NCI-H524 (cell line): ENCODE results near the gene TADA2A.

ENCODE experiments used
- DNase-seq, 2 experiments: peaks; one replicate each; lab custom pipeline; 2025; lab: John Stamatoyannopoulos, UW

The TADA2A gene

DNA sequence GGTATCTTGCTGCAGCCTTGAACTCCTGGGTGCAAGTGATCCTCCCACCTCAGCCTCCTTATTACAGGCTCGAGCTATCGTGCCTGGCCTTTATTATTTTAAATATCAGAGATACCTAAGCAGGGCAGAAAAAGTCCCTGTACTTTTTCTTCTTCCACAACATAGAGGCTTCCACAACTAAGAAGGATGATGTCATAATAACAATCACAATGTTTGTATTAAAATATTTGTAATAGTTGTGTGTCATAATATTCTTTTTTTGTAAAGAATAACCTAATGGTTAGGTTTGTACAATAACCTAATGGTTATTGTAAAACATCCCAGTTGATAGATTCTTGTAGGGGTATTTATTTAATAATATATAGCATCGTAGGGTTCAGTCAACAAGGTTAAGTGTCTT, 56.4 kb downstream of the TADA2A start:
- DNase-seq: no peak

GRCh38 chr17:37465069-37465616, 58.5 kb downstream of the TADA2A start:
- DNase-seq: no peak

GRCh38 chr17:37466471-37466870, 59.8 kb downstream of the TADA2A start:
- DNase-seq: no peak

- no peak for DNase-seq
These were observed 63.5 kb downstream of the TADA2A start for GRCh38 chr17:37470181-37470580.

- no peak for DNase-seq
These were observed 69.2 kb downstream of the TADA2A start for GRCh38 chr17:37475731-37476420.

GRCh38 chr17:37476431-37477120, 69.9 kb downstream of the TADA2A start:
- peak; percentile 98 for DNase-seq

- DNase-seq: peak in 1 of 2 experiments; percentile 38
These were observed 71.5 kb downstream of the TADA2A start for GRCh38 chr17:37478187-37478586.

- peak in 1 of 2 experiments; percentile 23 for DNase-seq
These were observed 72.3 kb downstream of the TADA2A start for GRCh38 chr17:37479025-37479424.

DNA sequence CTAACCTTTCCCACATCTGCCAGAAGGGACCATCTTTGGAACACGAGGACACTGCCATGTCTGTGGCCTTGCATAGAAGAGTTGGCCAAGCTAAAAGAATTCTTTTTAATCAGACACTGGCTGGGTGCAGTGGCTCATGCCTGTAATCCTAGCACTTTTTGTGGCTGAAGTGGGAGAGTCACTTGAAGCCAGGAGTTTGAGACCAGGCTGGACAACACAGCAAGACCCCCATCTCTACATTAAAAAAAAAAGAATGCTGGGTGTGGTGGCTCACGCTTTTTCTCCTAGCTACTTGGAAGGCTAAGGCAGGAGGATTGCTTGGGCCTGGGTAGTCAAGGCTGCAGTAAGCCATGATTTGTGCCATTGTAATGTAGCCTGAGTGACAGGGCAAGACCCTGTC, 73.7 kb downstream of the TADA2A start:
- no peak for DNase-seq

DNA sequence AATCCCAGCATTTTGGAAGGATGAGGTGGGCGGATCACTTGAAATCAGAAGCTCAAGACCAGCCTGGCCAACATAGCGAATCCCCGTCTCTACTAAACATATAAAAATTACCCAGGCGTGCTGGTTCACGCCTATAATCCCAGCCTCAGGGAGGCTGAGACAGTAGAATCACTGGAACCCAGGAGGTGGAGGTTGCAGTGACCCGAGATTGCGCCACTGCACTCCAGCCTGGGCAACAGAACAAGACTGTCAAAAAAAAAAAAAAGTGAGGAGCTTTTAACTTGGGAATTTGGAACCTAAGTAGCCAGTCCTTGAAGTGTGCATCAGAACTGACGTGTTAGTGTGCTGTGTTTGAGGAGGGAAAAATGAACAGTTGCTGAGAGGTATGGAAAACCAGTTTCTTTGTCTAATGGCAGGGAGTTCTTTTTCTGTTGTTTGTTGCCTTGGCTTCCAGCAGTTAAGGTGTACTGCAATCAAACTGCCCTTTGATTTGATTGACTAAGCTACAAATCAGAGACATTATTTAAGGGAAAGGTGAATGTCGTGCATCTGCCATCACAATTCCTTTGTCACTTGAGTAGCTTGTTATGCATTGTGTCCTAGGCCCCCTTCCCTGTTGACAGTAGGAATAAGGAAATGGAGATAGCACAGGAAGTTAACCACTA, 74.4 kb downstream of the TADA2A start:
- no peak for DNase-seq

DNA sequence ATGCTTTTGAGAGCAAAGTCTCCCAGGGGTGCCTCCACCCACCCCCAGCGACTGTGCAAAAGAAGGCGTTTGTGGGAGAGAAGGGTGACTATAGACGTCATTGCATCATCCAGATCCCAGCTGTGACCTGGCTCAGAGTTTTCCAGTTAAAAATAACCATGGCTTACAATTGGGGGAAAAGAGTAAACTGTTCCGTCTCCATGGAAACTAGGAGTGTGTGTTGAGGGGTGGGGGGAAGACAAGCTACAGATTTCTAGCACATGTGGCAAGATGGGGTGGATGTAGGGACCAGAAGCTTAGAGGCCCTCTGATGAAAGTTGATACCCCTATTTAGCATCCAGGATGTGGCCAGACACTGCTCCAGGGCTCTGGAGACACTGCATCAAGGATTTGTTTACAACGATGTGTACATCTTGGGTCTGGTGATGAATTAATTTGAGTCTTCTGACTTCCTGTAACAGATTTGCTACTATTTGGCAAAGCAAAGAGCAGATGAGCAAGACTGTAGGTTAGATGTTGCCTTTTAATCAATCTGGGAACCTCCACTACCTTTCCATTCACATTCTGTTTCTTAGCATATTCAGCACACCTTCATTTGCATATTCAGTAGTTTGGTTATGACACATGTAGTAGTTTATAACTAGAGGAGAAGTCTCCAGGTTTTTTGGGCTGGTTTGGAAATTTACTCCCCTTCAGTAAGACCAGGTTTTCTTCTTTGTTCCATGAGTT, 76.8 kb downstream of the TADA2A start:
- DNase-seq: peak; percentile 96 to 99

- no peak for DNase-seq
These were observed 79.4 kb downstream of the TADA2A start for GRCh38 chr17:37485938-37486570.

DNA sequence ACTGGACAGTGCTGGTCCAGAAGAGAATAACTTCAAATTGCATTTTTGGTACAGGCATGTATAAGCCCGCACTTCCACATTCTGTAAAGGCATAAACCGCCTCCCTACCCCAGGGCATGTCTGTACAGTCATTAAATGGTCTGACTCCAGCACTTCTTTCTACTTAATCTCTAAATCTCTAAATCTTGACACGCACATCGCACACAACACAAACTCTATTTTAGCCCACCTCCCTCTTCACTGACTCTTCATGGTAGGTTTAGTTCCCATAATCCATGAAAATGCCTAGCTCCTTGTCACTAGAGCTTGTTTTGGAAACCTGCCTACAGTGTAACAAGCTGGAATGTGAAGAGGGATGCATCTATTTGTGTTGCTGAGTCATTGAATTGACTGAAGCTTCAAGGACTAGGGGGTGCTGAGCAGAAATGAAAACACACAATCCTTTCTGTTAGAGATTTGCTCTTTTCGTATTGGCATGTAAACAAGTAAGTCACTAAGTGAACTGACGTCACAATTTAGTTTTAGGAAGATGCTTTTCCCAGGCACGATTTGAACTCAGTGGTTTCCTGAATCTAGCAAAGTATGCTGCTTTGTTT, 81.4 kb downstream of the TADA2A start:
- peak; percentile 76 to 81 for DNase-seq

DNA sequence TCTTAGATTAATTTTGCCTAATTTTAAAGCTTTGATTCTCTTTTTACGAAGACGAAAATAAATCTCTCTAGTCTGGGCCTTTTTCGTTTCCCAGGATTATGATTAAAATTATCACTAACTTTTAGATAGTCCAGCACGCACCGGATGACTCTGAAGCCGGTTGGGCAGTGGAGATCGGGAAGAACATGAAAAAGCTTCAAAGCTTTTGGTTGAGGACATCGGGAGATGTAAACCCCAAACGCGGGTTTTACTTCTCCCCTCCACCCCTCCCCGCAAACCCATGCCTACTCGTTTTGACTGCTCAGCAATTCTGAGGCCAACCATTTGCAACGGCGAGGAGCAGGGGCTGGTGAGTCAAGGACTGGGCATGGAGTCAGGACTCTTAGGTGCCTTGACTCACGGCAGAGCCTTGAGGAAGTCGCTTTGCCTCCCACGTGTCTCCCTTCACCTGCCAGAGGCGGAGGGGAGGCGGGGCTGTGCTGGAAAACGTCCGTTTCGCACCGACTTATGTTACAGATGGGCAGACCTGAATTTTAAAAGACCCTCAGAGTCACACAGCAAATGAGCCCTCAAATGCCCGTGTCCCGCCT, 82.0 kb downstream of the TADA2A start:
- peak; percentile 64 to 71 for DNase-seq

DNA sequence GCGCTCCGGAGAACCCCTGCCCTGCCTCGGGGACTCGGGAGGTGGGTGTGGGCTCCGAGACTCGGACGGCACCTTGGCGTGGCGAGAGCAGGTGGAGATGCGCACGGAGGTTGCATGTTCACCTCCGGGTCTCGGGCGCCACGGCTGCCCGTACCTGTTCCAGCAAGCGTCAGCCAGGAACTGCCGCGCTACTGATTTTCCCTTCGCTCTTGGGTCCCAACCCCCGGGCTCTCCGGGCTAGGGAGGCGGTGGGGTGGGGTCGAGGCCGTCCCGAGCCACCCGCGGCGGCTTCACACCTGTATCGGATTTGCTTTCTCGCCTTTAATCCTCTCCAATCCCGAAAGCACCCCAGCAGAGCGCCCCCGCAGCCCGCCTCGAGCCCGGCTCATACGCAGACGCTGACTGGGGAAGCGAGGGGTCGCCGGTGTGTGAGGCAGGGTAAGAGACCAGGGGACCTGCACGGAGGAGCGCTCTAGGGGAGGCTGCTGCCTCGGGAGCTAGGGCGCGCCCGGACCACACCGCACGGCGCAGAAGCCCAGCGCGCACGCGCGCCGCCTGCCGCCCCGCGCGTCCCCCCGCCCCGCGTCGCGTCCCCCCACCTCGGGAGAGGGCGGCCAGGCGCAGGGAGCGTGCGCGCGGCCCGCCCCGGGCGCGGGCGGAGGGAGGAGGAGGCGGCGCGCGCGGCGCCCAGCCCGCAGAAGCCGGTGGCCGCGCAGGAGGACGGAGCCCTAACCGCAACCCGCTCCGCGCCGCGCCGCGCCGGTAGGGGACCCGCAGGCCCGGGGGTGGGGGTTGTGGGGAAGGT, 82.7 kb downstream of the TADA2A start, which contains the start of gene DUSP14:
Gene DUSP14, plus strand, starts transcription at position 695 of the 805 bp plus-strand sequence. CDS start 22,382 bp downstream, outside the sequence.
- DNase-seq: peak; percentile 87 to 91

DNA sequence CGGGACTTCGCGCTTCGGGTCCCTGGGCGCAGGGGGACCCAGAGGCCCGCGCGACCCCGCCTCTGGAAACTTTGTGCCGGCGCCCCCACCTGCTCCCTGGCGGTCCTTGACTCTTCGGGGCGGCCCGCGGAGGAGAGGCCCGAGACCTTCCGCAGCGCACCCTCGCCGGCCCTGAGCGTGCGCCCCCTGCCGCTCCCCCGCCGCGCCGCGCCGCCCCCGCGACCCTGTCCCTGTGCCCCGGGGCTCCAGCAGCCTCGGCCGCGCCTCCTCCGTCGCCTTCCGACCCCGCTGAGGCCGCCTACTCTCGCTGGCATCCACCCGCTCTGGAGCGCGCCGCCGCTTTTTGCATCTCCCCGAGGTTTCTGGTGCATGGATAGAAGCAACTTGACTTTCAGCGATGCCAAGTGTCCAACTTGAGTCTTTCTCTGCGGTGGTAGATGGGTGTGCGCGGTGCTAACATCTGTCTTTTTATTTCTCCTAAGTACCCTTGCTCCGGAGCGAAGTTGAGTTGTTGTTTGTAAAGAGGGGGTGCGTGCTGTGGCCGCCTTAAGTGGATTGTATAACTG, 83.4 kb downstream of the TADA2A start:
- DNase-seq: peak; percentile 69 to 71

DNA sequence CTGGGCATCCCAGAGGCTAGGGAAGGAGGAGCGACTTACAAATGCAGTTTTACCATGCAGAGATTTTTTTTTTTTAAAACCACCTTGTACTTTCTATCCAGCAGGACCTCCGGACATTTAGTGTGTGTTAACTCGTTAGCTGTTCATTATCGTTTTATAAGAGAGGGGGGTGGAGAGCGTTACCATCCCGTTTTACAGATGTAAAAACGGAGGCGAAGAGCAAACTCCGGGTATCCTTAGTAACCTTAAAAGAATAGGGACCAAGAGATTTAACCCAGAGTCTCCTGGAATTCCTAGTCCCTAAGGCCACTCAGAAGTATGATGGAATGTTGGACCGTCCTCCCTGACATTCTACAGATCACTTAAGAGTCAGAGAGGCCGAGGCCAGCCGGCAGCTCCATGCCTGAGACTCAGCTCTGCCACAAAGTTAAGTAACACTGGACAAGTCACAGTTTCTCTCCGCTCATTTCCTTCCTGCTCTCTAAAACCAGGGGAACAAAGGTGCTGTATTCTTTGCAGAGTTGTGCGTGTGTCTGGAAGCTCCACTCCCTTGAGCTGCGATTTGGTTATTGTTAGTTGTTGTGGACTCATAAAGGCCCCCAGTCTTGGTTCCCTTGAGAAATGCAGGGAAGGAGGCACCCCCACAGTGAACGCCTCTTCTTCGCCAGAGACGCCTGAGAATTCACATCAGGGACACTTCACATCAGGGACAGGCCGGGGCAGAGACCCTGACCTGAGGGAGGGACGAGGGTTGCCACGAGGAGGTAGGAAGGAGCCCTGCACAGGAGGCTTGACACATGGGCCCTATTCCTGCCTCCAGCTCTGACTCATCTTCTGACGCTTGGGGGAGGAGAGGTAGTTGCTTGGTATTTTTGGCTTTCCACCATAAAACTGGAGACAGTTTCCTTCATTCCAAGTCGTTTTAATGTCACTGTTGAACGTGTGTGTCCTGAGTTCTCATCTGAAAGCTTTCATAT, 84.2 kb downstream of the TADA2A start:
- peak; percentile 13 to 52 for DNase-seq

- DNase-seq: no peak
These were observed 85.5 kb downstream of the TADA2A start for GRCh38 chr17:37492167-37492566.
